Activated naive CD8-positive, alpha-beta T cell treated with anti-CD3 and anti-CD28 coated beads, Interleukin-2, amount 10 ng/mL, durations not matched to agents 7 days and 5 days (primary cell): ENCODE results near the gene RANBP17. TPM values are rescaled to one million over a fixed set of nuclear protein-coding genes. Genes with fewer than 3 reads are reported as not detected.

Experiments
- ATAC-seq: fragments of 150-1000 bp; cut with Tn5 transposase; one replicate; pipeline ENCODE4 v1.10.0; 2021; ENCODE audit warnings: low read depth, moderate library complexity
- POLR2A ChIA-PET: fragments of 350-600 bp; sonication (Branson Sonifier 250); formaldehyde crosslinking; loops from one replicate; lab custom pipeline; 2021; ENCODE audit warnings: antibody characterized with exemption; lab: Charles Lee
- DNase-seq: peaks from one replicate; pipeline ENCODE4 v3.0.0; 2021
- H3K27ac Mint-ChIP-seq: one replicate; pipeline ENCODE4 v1.8.0; 2022; ENCODE audit warnings: mild to moderate bottlenecking, mixed read lengths
- H3K27me3 Mint-ChIP-seq: one replicate; pipeline ENCODE4 v1.8.0; 2022; ENCODE audit warnings: mild to moderate bottlenecking, moderate library complexity, mixed read lengths
- H3K36me3 Mint-ChIP-seq: one replicate; pipeline ENCODE4 v1.8.0; 2021; ENCODE audit warnings: mild to moderate bottlenecking, mixed read lengths
- H3K4me1 Mint-ChIP-seq: one replicate; pipeline ENCODE4 v1.8.0; 2021; ENCODE audit warnings: mixed read lengths
- H3K4me3 Mint-ChIP-seq: one replicate; pipeline ENCODE4 v1.8.0; 2022; ENCODE audit warnings: mild to moderate bottlenecking, moderate library complexity, mixed read lengths
- H3K9me3 Mint-ChIP-seq: one replicate; pipeline ENCODE4 v1.8.0; 2021; ENCODE audit warnings: mixed read lengths
- total RNA-seq, 2 experiments: library from RNA; stranded (reverse); gene quantifications; one replicate each; pipeline ENCODE4 v1.2.3, GENCODE V29; 2021

The RANBP17 gene
- total RNA-seq, 2 experiments from 2014 or later = 0.53 TPM; not detected in 1

GRCh38 chr5:171139227-171139626, 277.4 kb downstream of the RANBP17 start:
- ATAC-seq (no peak), DNase-seq (no peak)
- Mint-ChIP-seq H3K9me3 (no peaks in the 10 kb centered on the region), H3K4me3 (no peak overlapping the region), H3K27ac (no peak overlapping the region), H3K36me3 (no peaks in the 10 kb centered on the region), H3K4me1 (no peaks in the 10 kb centered on the region), H3K27me3 (peaks cover 5% of the 10 kb centered on the region)
- POLR2A ChIA-PET = no interaction called here

- Mint-ChIP-seq H3K27me3 (peaks cover 2% of the 10 kb centered on the region), H3K4me3 (no peak overlapping the region)
- ATAC-seq = no peak
Observed at GRCh38 chr5:171142617-171143016, 280.8 kb downstream of the RANBP17 start.

DNA sequence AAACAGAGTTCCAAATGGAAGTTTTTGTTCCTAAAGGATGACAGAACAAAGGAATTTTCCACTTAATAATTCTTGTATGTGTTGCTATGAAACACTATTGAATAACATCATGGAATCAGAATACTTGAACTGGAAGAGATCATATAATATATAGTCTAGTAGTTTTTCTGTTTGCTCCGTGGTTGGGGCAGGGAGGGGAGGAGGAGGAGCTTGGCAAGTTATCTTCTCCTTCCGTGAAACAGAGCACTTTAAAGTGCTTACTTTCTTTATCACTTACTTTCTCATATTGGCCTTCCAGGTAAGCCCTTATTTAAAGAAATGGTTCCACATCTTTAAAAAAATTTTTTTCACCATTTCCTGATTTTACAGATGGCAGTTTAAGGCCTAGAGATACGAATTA, 281.4 kb downstream of the RANBP17 start:
- H3K36me3 Mint-ChIP-seq = no peaks in the 10 kb centered on the region
- H3K27ac Mint-ChIP-seq = no peak overlapping the region
- no peak for ATAC-seq
- H3K9me3 Mint-ChIP-seq = no peaks in the 10 kb centered on the region
- peaks cover 2% of the 10 kb centered on the region for H3K27me3 Mint-ChIP-seq
- H3K4me1 Mint-ChIP-seq = no peaks in the 10 kb centered on the region
- no peak overlapping the region for H3K4me3 Mint-ChIP-seq
- POLR2A ChIA-PET = no interaction called here
- DNase-seq = no peak

More at GRCh38 chr5:171142617-171143016, 280.8 kb downstream of the RANBP17 start:
- POLR2A ChIA-PET = no interaction called here
- Mint-ChIP-seq H3K27ac (no peak overlapping the region), H3K4me1 (no peaks in the 10 kb centered on the region), H3K9me3 (no peaks in the 10 kb centered on the region), H3K36me3 (no peaks in the 10 kb centered on the region)
- DNase-seq = no peak

DNA sequence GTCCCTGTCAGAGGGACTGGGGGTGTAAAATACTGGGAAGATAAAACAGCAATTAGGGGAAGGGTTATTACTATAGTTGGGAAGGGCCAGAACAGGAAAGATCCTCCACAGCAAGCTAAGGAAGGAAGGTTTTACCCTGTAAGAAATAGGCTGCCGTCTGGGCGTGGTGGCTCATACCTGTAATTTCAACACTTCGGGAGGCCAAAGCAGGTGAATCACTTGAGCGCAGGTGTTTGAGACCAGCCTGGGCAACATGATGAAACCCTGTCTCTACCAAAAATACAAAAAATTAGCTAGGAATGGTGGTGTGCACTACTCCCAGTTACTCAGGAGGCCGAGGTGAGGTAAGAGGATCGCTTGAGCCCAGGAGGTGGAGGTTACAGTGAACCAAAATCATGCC, 282.1 kb downstream of the RANBP17 start:
- POLR2A ChIA-PET = no interaction called here
- ATAC-seq (no peak), DNase-seq (no peak)
- H3K4me1 Mint-ChIP-seq = no peaks in the 10 kb centered on the region
- no peaks in the 10 kb centered on the region for H3K36me3 Mint-ChIP-seq
- H3K27ac Mint-ChIP-seq = no peak overlapping the region
- H3K4me3 Mint-ChIP-seq = no peak overlapping the region
- peaks cover 2% of the 10 kb centered on the region for H3K27me3 Mint-ChIP-seq
- H3K9me3 Mint-ChIP-seq = no peaks in the 10 kb centered on the region

GRCh38 chr5:171149333-171149732, 287.5 kb downstream of the RANBP17 start:
- no peak for ATAC-seq
- POLR2A ChIA-PET = no interaction called here
- no peaks in the 10 kb centered on the region for H3K27me3 Mint-ChIP-seq
- no peaks in the 10 kb centered on the region for H3K9me3 Mint-ChIP-seq
- no peaks in the 10 kb centered on the region for H3K36me3 Mint-ChIP-seq
- peaks cover 2% of the 10 kb centered on the region for H3K4me1 Mint-ChIP-seq
- no peak overlapping the region for H3K4me3 Mint-ChIP-seq
- no peak overlapping the region for H3K27ac Mint-ChIP-seq
- no peak for DNase-seq

DNA sequence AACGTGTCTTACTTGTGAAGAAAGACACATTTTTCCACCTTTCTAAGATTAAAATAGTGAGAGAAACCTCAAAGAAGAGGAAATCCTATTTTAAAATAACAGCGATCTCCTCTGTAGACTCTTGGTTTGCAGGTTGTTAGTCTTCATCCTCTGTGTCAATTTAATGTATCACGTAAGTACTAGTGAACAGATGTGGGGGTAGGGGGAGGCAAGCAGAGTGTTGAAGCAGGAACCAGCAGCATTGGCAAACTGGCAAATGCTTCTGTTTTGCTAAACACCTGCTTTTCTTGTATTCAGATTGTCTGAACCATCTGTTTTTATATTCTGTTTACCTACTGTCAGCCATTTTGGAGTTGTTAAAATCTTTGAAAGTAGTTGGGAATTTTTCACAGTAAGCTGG, 288.0 kb downstream of the RANBP17 start:
- ATAC-seq (no peak), DNase-seq (no peak)
- no peaks in the 10 kb centered on the region for H3K9me3 Mint-ChIP-seq
- POLR2A ChIA-PET = no interaction called here
- no peak overlapping the region for H3K27ac Mint-ChIP-seq
- no peaks in the 10 kb centered on the region for H3K27me3 Mint-ChIP-seq
- H3K36me3 Mint-ChIP-seq = no peaks in the 10 kb centered on the region
- no peak overlapping the region for H3K4me3 Mint-ChIP-seq
- peaks cover 2% of the 10 kb centered on the region for H3K4me1 Mint-ChIP-seq

DNA sequence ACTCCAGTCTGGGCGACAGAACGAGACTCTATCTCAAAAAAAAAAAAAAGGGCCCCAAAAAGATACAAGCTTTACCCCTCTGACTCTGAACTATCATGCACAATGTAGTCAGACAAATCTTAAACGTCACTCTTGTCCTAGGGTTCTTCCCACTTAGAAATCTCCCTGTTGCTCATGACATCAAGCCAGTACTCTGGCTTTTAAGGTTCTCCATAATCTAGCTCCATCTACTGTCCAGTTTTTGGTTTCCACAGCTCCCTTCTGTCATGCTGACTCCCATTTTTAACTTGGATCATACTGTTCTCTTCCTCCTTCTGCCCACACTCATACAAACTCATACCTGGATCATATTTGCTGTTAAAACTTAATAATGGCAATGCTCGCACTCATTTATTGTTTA, 290.6 kb downstream of the RANBP17 start:
- Mint-ChIP-seq H3K36me3 (no peaks in the 10 kb centered on the region), H3K9me3 (no peaks in the 10 kb centered on the region)

DNA sequence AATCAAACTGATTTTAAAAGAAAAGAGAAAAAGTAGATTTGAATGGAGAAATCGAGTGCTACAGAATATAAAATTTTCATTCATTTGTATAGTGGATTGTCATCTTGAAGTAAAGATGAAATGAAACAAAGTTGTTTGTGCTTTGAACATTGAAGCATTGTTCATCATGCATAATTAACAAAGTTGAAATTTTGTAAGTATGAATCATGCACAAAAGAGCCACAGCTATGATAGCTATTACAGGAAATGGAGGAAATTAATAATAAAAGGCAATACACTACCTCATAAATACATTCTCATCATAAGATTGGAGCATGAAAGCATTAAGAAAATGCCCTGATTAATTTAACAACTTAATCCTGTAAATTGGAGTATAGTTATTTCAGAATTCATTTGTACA, 293.8 kb downstream of the RANBP17 start:
- no peak overlapping the region for H3K27ac Mint-ChIP-seq
- ATAC-seq (no peak), DNase-seq (no peak)
- H3K36me3 Mint-ChIP-seq = no peaks in the 10 kb centered on the region
- peaks cover 5% of the 10 kb centered on the region for H3K27me3 Mint-ChIP-seq
- H3K4me1 Mint-ChIP-seq = no peaks in the 10 kb centered on the region
- no peaks in the 10 kb centered on the region for H3K9me3 Mint-ChIP-seq
- no peak overlapping the region for H3K4me3 Mint-ChIP-seq
- POLR2A ChIA-PET = no interaction called here

More for the DNA sequence above, 290.6 kb downstream of the RANBP17 start:
- POLR2A ChIA-PET = interaction anchor here (0.6 kb wide), 1 partner anchor 527 kb away, joined by 4 read pairs; no protein-coding TSS in a partner anchor
- Mint-ChIP-seq H3K4me3 (no peak overlapping the region), H3K4me1 (peaks cover 2% of the 10 kb centered on the region), H3K27ac (no peak overlapping the region), H3K27me3 (peaks cover 5% of the 10 kb centered on the region)
- DNase-seq = no peak
- no peak for ATAC-seq

DNA sequence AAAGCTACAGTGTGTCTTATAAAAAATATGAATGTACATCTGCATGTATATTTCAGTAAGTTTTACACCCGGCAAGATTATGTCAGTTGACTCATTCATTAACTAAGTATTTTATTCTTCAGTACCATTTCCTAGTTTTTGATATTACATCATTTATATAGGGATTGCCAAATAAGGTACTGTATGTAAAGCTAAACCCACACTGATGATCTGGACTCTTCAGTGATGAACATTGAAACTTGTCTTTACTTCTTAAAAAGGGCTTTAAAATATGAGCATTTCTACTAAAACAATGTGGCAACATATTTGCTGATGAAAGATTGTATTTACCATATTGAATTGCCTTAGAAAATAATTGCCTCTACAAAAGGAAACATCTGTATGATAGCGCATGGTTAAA, 295.5 kb downstream of the RANBP17 start:
- H3K4me1 Mint-ChIP-seq = no peaks in the 10 kb centered on the region
- H3K9me3 Mint-ChIP-seq = no peaks in the 10 kb centered on the region
- peaks cover 5% of the 10 kb centered on the region for H3K27me3 Mint-ChIP-seq
- H3K36me3 Mint-ChIP-seq = no peaks in the 10 kb centered on the region
- H3K4me3 Mint-ChIP-seq = no peak overlapping the region
- POLR2A ChIA-PET = no interaction called here
- ATAC-seq = no peak
- no peak overlapping the region for H3K27ac Mint-ChIP-seq
- no peak for DNase-seq

DNA sequence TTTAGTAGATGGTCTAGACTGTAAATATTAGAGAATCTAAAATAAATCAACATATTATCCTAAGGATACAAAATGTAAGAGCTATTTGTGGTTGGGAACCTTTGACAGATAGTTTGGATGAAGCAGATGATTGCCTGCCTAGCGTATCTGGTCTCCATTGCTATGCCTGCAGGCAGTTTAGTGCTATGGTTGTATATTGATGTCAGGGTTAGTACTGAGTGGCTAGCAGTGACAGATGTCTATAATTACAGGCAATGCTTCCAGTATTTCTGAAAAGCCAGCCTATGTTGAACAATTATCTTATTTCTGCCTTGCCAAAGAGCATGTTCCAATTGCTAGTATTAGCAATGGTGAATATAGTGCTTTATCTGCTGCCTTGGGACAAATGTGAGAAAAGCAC, 296.0 kb downstream of the RANBP17 start:
- no peaks in the 10 kb centered on the region for H3K36me3 Mint-ChIP-seq
- no peaks in the 10 kb centered on the region for H3K9me3 Mint-ChIP-seq
- H3K27ac Mint-ChIP-seq = no peak overlapping the region
- no peak overlapping the region for H3K4me3 Mint-ChIP-seq
- POLR2A ChIA-PET = no interaction called here
- H3K4me1 Mint-ChIP-seq = no peaks in the 10 kb centered on the region
- DNase-seq = no peak
- peaks cover 5% of the 10 kb centered on the region for H3K27me3 Mint-ChIP-seq
- ATAC-seq = no peak

GRCh38 chr5:171158581-171158980, 296.8 kb downstream of the RANBP17 start:
- ATAC-seq (no peak), DNase-seq (no peak)
- POLR2A ChIA-PET = no interaction called here
- H3K36me3 Mint-ChIP-seq = no peaks in the 10 kb centered on the region
- H3K9me3 Mint-ChIP-seq = no peaks in the 10 kb centered on the region
- no peak overlapping the region for H3K4me3 Mint-ChIP-seq
- no peak overlapping the region for H3K27ac Mint-ChIP-seq
- peaks cover 8% of the 10 kb centered on the region for H3K27me3 Mint-ChIP-seq
- H3K4me1 Mint-ChIP-seq = no peaks in the 10 kb centered on the region

- DNase-seq (no peak), ATAC-seq (no peak)
- no peak overlapping the region for H3K4me3 Mint-ChIP-seq
- POLR2A ChIA-PET = no interaction called here
- H3K9me3 Mint-ChIP-seq = no peaks in the 10 kb centered on the region
- no peak overlapping the region for H3K27ac Mint-ChIP-seq
- peaks cover 6% of the 10 kb centered on the region for H3K27me3 Mint-ChIP-seq
- no peaks in the 10 kb centered on the region for H3K36me3 Mint-ChIP-seq
- no peaks in the 10 kb centered on the region for H3K4me1 Mint-ChIP-seq
Observed at GRCh38 chr5:171162165-171162564, 300.3 kb downstream of the RANBP17 start.

- Mint-ChIP-seq H3K4me1 (no peaks in the 10 kb centered on the region), H3K27ac (no peak overlapping the region), H3K4me3 (no peak overlapping the region), H3K27me3 (peaks cover 6% of the 10 kb centered on the region), H3K36me3 (no peaks in the 10 kb centered on the region), H3K9me3 (no peaks in the 10 kb centered on the region)
- POLR2A ChIA-PET = no interaction called here
- ATAC-seq (no peak), DNase-seq (no peak)
Observed at GRCh38 chr5:171162596-171162995, 300.8 kb downstream of the RANBP17 start.

DNA sequence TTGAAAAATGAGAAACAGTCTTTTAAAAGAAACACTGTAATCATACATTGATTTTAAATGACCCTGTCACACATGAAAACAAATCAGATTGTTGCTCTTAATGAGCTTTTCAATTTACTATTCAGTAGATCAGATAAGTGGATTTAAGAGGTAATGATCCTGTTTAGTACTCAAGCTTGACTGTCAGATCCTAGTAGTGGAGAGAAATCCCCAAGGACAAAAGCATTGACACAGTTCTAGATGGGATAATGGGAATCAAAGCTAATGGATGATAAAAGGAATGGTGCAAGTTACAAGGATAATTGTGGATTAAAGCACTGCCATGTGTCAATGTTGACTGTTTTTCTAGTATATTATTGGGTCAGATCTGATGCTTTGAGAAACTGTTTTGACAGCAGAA, 304.9 kb downstream of the RANBP17 start:
- ATAC-seq = no peak
- Mint-ChIP-seq H3K4me3 (no peak overlapping the region), H3K36me3 (no peaks in the 10 kb centered on the region), H3K9me3 (no peaks in the 10 kb centered on the region), H3K4me1 (no peaks in the 10 kb centered on the region), H3K27me3 (peaks cover 17% of the 10 kb centered on the region), H3K27ac (no peak overlapping the region)
- POLR2A ChIA-PET = no interaction called here
- DNase-seq = no peak

DNA sequence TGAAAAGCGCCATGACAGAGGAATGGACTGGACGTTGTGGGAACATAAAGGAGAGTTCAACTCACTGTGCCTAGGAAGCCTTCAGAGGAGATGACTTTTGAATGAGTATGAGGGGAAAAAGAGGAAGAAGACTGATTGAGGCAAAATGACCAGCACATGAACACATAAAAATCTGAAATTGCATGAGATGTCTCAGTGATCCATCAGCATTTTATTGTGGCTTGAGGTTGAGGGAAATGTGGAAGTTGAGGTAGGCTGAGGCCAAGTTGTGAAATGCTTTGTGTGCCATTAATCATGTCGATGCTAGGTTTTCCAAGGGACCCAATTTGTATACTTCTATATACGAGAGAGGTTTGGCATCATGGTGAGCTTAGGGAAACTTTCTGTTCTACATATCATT, 306.4 kb downstream of the RANBP17 start:
- Mint-ChIP-seq H3K9me3 (no peaks in the 10 kb centered on the region), H3K4me1 (no peaks in the 10 kb centered on the region), H3K4me3 (no peak overlapping the region), H3K36me3 (no peaks in the 10 kb centered on the region), H3K27ac (no peak overlapping the region), H3K27me3 (peaks cover 17% of the 10 kb centered on the region)
- DNase-seq (no peak), ATAC-seq (no peak)
- POLR2A ChIA-PET = no interaction called here
